Measurements from ENCODE around the gene TTLL7. TPM values are rescaled to one million over a fixed set of nuclear protein-coding genes. Genes with fewer than 3 reads are reported as not detected.

Gene TTLL7
- total and polyA plus RNA-seq, 2 experiments from 2014 or later: 4.1 to 6.7 TPM

DNA sequence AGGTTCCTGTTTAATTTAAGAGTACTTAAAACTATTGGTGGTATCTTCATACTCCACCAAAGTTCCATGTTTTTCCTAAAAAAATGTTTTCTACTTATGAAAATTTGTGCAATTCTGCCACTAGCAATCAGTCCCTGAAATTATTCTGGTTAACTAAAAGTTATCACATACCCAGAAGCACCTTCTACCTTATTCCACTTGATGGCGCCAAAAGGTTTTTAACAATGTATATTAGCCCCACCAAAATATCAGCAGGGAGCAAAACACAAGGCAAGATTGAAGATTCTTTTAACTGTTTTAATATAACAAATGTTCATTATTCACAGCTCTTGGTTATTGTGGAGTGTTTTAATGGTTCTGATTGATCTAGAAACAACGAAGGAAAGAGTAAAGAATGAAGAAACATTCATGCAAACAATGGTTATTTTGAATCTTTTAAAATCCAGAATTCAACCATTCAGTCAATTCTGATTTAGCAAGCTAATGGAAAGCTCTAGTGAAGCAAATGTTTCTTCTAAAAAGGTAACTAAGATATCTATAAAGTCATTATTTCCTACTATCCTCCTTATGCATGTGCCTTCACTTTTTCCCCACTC, 67.2 kb downstream of the TTLL7 start:
- Histone ChIP-seq H3K9me2 (ENCODE audit: insufficient read depth) (no peaks in the 10 kb centered on the region), H2AFZ (no peak overlapping the region), H3K27ac (ENCODE audit: low read depth) (no peak overlapping the region), H3K79me2 (replicated peaks; ENCODE audit: insufficient read depth) (no peaks in the 10 kb centered on the region), H3K36me3 (ENCODE audit: insufficient read depth) (no peaks in the 10 kb centered on the region), H3K4me3 (no peak overlapping the region), H3K4me2 (no peak overlapping the region), H3K4me1 (ENCODE audit: insufficient read depth) (no peaks in the 10 kb centered on the region), H4K20me1 (replicated peaks; ENCODE audit: insufficient read depth) (no peaks in the 10 kb centered on the region), H3F3A (replicated peaks; ENCODE audit: low read depth) (no peaks in the 10 kb centered on the region), H3K27me3 (ENCODE audit: insufficient read depth) (no peaks in the 10 kb centered on the region)
- H3K4me1 Mint-ChIP-seq: peaks cover 16% of the 10 kb centered on the region
- H3K27me3 Mint-ChIP-seq (ENCODE audit: insufficient read depth, low read depth, poor library complexity): no peaks in the 10 kb centered on the region
- peak; percentile 71 for ATAC-seq
- DNase-seq (ENCODE audit: low spot score): peak; percentile 81
- no peaks in the 10 kb centered on the region for H3K36me3 Mint-ChIP-seq (ENCODE audit: low read depth)
- no peaks in the 10 kb centered on the region for H3K9me3 Mint-ChIP-seq
- no peak overlapping the region for H3K27ac Mint-ChIP-seq
- no peak for TF ChIP-seq NANOG (IDR thresholded peaks at IDR 0.05; ENCODE audit: borderline replicate concordance)
- TF ChIP-seq, protein P1, sequence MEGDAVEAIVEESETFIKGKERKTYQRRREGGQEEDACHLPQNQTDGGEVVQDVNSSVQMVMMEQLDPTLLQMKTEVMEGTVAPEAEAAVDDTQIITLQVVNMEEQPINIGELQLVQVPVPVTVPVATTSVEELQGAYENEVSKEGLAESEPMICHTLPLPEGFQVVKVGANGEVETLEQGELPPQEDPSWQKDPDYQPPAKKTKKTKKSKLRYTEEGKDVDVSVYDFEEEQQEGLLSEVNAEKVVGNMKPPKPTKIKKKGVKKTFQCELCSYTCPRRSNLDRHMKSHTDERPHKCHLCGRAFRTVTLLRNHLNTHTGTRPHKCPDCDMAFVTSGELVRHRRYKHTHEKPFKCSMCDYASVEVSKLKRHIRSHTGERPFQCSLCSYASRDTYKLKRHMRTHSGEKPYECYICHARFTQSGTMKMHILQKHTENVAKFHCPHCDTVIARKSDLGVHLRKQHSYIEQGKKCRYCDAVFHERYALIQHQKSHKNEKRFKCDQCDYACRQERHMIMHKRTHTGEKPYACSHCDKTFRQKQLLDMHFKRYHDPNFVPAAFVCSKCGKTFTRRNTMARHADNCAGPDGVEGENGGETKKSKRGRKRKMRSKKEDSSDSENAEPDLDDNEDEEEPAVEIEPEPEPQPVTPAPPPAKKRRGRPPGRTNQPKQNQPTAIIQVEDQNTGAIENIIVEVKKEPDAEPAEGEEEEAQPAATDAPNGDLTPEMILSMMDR (conservative IDR thresholded peaks at IDR 0.05; ENCODE audit: low read depth in 2 of 2): peak; percentile 73 to 92
- H3K4me3 Mint-ChIP-seq: no peak overlapping the region

DNA sequence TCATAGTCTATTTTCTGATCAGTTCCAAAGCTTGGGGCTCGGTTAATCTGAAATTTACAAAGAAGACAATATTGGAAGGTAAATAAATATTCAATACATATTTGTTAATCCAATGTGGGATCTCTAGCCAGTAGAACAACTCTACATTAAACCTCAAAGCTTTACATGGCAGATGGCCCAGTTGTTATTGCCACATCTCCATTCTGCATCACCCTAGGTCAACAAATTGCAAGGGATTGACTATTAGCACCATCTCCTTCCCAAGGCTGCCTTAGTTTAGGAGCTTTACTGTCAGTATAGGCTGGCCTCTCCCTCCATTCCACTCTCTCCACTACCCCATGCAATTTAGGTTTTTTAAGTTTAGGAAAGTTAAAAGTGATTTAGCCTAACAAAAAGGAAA, 69.7 kb downstream of the TTLL7 start:
- Mint-ChIP-seq H3K4me3 (no peak overlapping the region), H3K27me3 (ENCODE audit: insufficient read depth, low read depth, poor library complexity) (no peaks in the 10 kb centered on the region), H3K9me3 (no peaks in the 10 kb centered on the region), H3K27ac (no peak overlapping the region), H3K36me3 (ENCODE audit: low read depth) (no peaks in the 10 kb centered on the region), H3K4me1 (peaks cover 16% of the 10 kb centered on the region)
- H3K9me2 ChIP-seq (ENCODE audit: insufficient read depth): no peaks in the 10 kb centered on the region
- no peaks in the 10 kb centered on the region for H3K27me3 ChIP-seq (ENCODE audit: insufficient read depth)
- no peaks in the 10 kb centered on the region for H3K36me3 ChIP-seq (ENCODE audit: insufficient read depth)
- no peak overlapping the region for H3K27ac ChIP-seq (ENCODE audit: low read depth)
- H4K20me1 ChIP-seq (replicated peaks; ENCODE audit: insufficient read depth): no peaks in the 10 kb centered on the region
- no peak overlapping the region for H2AFZ ChIP-seq
- H3K4me1 ChIP-seq (ENCODE audit: insufficient read depth): no peaks in the 10 kb centered on the region
- no peaks in the 10 kb centered on the region for H3F3A ChIP-seq (replicated peaks; ENCODE audit: low read depth)
- DNase-seq (ENCODE audit: low spot score): no peak
- no peak overlapping the region for H3K4me2 ChIP-seq
- H3K4me3 ChIP-seq: no peak overlapping the region
- no peaks in the 10 kb centered on the region for H3K79me2 ChIP-seq (replicated peaks; ENCODE audit: insufficient read depth)
- no peak for ATAC-seq
- TF ChIP-seq CREB1 (CRISPR knock-in tag; IDR thresholded peaks at IDR 0.05; ENCODE audit: low read depth): no peak
- TF ChIP-seq ZNF331 (CRISPR knock-in tag; IDR thresholded peaks at IDR 0.05; ENCODE audit: low read depth): no peak
- TF ChIP-seq, protein P2, sequence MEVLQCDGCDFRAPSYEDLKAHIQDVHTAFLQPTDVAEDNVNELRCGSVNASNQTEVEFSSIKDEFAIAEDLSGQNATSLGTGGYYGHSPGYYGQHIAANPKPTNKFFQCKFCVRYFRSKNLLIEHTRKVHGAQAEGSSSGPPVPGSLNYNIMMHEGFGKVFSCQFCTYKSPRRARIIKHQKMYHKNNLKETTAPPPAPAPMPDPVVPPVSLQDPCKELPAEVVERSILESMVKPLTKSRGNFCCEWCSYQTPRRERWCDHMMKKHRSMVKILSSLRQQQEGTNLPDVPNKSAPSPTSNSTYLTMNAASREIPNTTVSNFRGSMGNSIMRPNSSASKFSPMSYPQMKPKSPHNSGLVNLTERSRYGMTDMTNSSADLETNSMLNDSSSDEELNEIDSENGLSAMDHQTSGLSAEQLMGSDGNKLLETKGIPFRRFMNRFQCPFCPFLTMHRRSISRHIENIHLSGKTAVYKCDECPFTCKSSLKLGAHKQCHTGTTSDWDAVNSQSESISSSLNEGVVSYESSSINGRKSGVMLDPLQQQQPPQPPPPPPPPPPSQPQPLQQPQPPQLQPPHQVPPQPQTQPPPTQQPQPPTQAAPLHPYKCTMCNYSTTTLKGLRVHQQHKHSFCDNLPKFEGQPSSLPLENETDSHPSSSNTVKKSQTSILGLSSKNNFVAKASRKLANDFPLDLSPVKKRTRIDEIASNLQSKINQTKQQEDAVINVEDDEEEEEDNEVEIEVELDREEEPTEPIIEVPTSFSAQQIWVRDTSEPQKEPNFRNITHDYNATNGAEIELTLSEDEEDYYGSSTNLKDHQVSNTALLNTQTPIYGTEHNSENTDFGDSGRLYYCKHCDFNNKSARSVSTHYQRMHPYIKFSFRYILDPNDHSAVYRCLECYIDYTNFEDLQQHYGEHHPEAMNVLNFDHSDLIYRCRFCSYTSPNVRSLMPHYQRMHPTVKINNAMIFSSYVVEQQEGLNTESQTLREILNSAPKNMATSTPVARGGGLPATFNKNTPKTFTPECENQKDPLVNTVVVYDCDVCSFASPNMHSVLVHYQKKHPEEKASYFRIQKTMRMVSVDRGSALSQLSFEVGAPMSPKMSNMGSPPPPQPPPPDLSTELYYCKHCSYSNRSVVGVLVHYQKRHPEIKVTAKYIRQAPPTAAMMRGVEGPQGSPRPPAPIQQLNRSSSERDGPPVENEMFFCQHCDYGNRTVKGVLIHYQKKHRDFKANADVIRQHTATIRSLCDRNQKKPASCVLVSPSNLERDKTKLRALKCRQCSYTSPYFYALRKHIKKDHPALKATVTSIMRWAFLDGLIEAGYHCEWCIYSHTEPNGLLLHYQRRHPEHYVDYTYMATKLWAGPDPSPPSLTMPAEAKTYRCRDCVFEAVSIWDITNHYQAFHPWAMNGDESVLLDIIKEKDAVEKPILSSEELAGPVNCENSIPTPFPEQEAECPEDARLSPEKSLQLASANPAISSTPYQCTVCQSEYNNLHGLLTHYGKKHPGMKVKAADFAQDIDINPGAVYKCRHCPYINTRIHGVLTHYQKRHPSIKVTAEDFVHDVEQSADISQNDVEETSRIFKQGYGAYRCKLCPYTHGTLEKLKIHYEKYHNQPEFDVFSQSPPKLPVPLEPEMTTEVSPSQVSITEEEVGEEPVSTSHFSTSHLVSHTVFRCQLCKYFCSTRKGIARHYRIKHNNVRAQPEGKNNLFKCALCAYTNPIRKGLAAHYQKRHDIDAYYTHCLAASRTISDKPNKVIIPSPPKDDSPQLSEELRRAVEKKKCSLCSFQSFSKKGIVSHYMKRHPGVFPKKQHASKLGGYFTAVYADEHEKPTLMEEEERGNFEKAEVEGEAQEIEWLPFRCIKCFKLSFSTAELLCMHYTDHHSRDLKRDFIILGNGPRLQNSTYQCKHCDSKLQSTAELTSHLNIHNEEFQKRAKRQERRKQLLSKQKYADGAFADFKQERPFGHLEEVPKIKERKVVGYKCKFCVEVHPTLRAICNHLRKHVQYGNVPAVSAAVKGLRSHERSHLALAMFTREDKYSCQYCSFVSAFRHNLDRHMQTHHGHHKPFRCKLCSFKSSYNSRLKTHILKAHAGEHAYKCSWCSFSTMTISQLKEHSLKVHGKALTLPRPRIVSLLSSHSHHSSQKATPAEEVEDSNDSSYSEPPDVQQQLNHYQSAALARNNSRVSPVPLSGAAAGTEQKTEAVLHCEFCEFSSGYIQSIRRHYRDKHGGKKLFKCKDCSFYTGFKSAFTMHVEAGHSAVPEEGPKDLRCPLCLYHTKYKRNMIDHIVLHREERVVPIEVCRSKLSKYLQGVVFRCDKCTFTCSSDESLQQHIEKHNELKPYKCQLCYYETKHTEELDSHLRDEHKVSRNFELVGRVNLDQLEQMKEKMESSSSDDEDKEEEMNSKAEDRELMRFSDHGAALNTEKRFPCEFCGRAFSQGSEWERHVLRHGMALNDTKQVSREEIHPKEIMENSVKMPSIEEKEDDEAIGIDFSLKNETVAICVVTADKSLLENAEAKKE (CRISPR knock-in tag; IDR thresholded peaks at IDR 0.05): no peak
- TF ChIP-seq JUNB (IDR thresholded peaks at IDR 0.05; ENCODE audit: unreplicated experiment): no peak
- TF ChIP-seq, protein P3, sequence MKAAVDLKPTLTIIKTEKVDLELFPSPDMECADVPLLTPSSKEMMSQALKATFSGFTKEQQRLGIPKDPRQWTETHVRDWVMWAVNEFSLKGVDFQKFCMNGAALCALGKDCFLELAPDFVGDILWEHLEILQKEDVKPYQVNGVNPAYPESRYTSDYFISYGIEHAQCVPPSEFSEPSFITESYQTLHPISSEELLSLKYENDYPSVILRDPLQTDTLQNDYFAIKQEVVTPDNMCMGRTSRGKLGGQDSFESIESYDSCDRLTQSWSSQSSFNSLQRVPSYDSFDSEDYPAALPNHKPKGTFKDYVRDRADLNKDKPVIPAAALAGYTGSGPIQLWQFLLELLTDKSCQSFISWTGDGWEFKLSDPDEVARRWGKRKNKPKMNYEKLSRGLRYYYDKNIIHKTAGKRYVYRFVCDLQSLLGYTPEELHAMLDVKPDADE (IDR thresholded peaks at IDR 0.05): no peak
- TF ChIP-seq, protein P1 (conservative IDR thresholded peaks at IDR 0.05; ENCODE audit: low read depth in 2 of 2): no peak

Measured in GM23338 (cell line).